ENCODE data around the gene EHBP1.

DNA sequence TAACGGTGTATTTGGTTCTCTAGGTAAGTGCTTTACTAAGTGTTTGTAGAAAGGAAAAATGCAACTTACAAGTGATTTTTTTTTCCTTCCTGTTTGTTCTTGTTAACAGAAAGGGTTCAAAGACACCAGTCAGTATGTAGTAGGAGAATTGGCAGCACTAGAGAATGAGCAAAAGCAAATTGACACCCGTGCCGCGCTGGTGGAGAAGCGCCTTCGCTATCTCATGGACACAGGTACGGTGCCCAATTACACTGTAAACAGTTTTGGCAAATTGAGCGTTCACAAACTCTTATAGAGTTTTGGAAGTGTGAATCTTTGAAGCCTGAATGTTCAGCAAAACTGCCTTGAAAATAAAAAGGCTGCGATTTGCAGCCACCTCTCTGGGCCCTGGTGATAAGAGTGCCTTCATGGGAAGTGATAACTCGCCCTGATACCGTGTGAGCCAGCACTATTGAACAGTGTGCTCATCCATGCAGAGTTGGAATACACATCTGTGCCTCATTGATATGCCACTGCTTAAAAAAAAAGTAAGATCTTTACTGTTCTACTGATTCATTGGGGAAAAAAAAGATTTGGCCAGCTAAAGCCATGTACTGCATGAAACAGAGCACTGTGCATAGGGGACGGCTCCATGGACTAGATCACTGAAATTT, 291.1 kb downstream of the EHBP1 start:
- TF ChIP-seq, protein P1, sequence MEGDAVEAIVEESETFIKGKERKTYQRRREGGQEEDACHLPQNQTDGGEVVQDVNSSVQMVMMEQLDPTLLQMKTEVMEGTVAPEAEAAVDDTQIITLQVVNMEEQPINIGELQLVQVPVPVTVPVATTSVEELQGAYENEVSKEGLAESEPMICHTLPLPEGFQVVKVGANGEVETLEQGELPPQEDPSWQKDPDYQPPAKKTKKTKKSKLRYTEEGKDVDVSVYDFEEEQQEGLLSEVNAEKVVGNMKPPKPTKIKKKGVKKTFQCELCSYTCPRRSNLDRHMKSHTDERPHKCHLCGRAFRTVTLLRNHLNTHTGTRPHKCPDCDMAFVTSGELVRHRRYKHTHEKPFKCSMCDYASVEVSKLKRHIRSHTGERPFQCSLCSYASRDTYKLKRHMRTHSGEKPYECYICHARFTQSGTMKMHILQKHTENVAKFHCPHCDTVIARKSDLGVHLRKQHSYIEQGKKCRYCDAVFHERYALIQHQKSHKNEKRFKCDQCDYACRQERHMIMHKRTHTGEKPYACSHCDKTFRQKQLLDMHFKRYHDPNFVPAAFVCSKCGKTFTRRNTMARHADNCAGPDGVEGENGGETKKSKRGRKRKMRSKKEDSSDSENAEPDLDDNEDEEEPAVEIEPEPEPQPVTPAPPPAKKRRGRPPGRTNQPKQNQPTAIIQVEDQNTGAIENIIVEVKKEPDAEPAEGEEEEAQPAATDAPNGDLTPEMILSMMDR (IDR thresholded peaks at IDR 0.05; ENCODE audit: low read depth, low read length, poor library complexity, severe bottlenecking) = no peak
- TF ChIP-seq EZH2phosphoT487 (IDR thresholded peaks at IDR 0.05; ENCODE audit: borderline replicate concordance, low read length) = no peak
